C4-2B (cell line): ENCODE measurements around the gene MAP3K20.

Source experiments
- CTCF ChIP-seq: fragments of 450-650 bp; conservative IDR thresholded peaks from 2 replicates; pipeline ENCODE4 v1.5.1; 2017; ENCODE audit warnings: mild to moderate bottlenecking
- ZFX ChIP-seq: fragments of 450-650 bp; IDR thresholded peaks from 2 replicates; pipeline ENCODE4 v1.6.1; 2017

GRCh38 chr2:173028141-173028540 is 47.5 kb upstream of the MAP3K20 start:
- TF ChIP-seq CTCF (no peak), ZFX (no peak)
